NCI-H748 treated with DMSO at 0.1 percent for 48 hours (cell line): ENCODE data around the gene SHC2.
"Not testable (repeated sequence)": the region's sequence is repeated elsewhere in the genome, so short reads cannot be mapped to it uniquely, and the experiment has no call there.

Experiments
- DNase-seq: peaks from one replicate; lab custom pipeline; 2025; lab: John Stamatoyannopoulos, UW

SHC2 gene

GRCh38 chr19:389255-389934, 71.4 kb downstream of the SHC2 start:
- DNase-seq = no peak

GRCh38 chr19:388691-389090, 72.1 kb downstream of the SHC2 start:
- no peak for DNase-seq

- DNase-seq = no peak
These were observed 73.1 kb downstream of the SHC2 start for GRCh38 chr19:387777-388176.

GRCh38 chr19:386632-387301, 74.1 kb downstream of the SHC2 start:
- not testable (repeated sequence) for DNase-seq

- DNase-seq = not testable (repeated sequence)
These were observed 74.6 kb downstream of the SHC2 start for GRCh38 chr19:386189-386588.

- DNase-seq = no peak
These were observed 76.0 kb downstream of the SHC2 start for GRCh38 chr19:384799-385169.

GRCh38 chr19:383922-384798, 76.7 kb downstream of the SHC2 start:
- DNase-seq = no peak

- no peak for DNase-seq
These were observed 77.8 kb downstream of the SHC2 start for GRCh38 chr19:383040-383439.

- not testable (repeated sequence) for DNase-seq
These were observed 78.3 kb downstream of the SHC2 start for GRCh38 chr19:382578-382977.

- not testable (repeated sequence) for DNase-seq
These were observed 78.9 kb downstream of the SHC2 start for GRCh38 chr19:381901-382300.

- DNase-seq = not testable (repeated sequence)
These were observed 80.1 kb downstream of the SHC2 start for GRCh38 chr19:380618-381219.

GRCh38 chr19:379796-380195, 81.0 kb downstream of the SHC2 start:
- no peak for DNase-seq

GRCh38 chr19:378706-379105, 82.1 kb downstream of the SHC2 start:
- DNase-seq = no peak

- no peak for DNase-seq
These were observed 82.8 kb downstream of the SHC2 start for GRCh38 chr19:377801-378581.

- no peak for DNase-seq
These were observed 84.7 kb downstream of the SHC2 start for GRCh38 chr19:376111-376470.

- DNase-seq = no peak
These were observed 85.3 kb downstream of the SHC2 start for GRCh38 chr19:375395-376110.

- no peak for DNase-seq
These were observed 86.0 kb downstream of the SHC2 start for GRCh38 chr19:374886-375235.

- no peak for DNase-seq
These were observed 86.5 kb downstream of the SHC2 start for GRCh38 chr19:374183-374885.

- DNase-seq = no peak
These were observed 87.2 kb downstream of the SHC2 start for GRCh38 chr19:373391-374182.
